PC-9 (cell line): ENCODE measurements around the gene ZFHX2.

ENCODE experiments used
- CTCF ChIP-seq: fragments of 200-600 bp; sonication (generic); conservative IDR thresholded peaks from 2 replicates; pipeline ENCODE4 v1.6.1; 2017; ENCODE audit warnings: mixed run types, antibody characterized with exemption, mild to moderate bottlenecking, moderate library complexity
- EZH2 ChIP-seq: fragments of 200-600 bp; sonication (generic); IDR thresholded peaks from 2 replicates; pipeline ENCODE4 v1.8.0; 2017; ENCODE audit warnings: antibody characterized with exemption, low read depth

- TF ChIP-seq CTCF (no peak), EZH2 (no peak)
Observed at GRCh38 chr14:23550131-23550811, 1.3 kb downstream of the ZFHX2 start.
